Tibial nerve (tissue), 4 donors: ENCODE data around the gene MAPKAP1. TPM values are rescaled to one million over a fixed set of nuclear protein-coding genes. Genes with fewer than 3 reads are reported as not detected.

Experiments used
- DNase-seq, 2 donors: peaks; one replicate each; pipeline ENCODE4 v3.0.0-alpha.2; 2019; ENCODE audit warnings: low spot score in 2 of 2
- H3K27ac ChIP-seq, 4 donors: fragments of 200-600 bp; sonication (generic) in 3 of 4; one replicate each; pipeline ENCODE4 v1.5.1; 2017 to 2019; ENCODE audit warnings: mild to moderate bottlenecking in 1 of 4
- H3K27me3 ChIP-seq, 2 donors: fragments of 200-600 bp; sonication (generic) in 1 of 2; one replicate each; pipeline versions ENCODE4 v1.5.1 to v1.6.0; 2017 to 2019
- H3K36me3 ChIP-seq, 3 donors: fragments of 200-600 bp; sonication (generic); one replicate each; pipeline ENCODE4 v1.5.1; 2018 to 2019
- H3K4me1 ChIP-seq, 4 donors: fragments of 200-600 bp; sonication (generic) in 3 of 4; one replicate each; pipeline ENCODE4 v1.5.1; 2017 to 2019
- H3K4me3 ChIP-seq, 4 donors: fragments of 200-600 bp; sonication (generic) in 3 of 4; one replicate each; pipeline ENCODE4 v1.5.1; 2017 to 2019; ENCODE audit warnings: mild to moderate bottlenecking in 1 of 4, moderate library complexity in 1 of 4
- H3K9me3 ChIP-seq, 4 donors: fragments of 200-600 bp; sonication (generic) in 3 of 4; one replicate each; pipeline ENCODE4 v1.5.1; 2017 to 2019
- EP300 ChIP-seq, 2 donors: sonication (generic); formaldehyde crosslinking; IDR thresholded peaks; one replicate each; pipeline ENCODE4 v1.6.1; 2017; ENCODE audit warnings: antibody characterized with exemption in 2 of 2, mild to moderate bottlenecking in 1 of 2
- POLR2A ChIP-seq, 2 donors: fragments of 450-650 bp; IDR thresholded peaks; one replicate each; pipeline ENCODE4 v1.6.1; 2017; ENCODE audit warnings: antibody characterized with exemption in 2 of 2, mild to moderate bottlenecking in 2 of 2, moderate library complexity in 2 of 2
- WGBS, 2 donors: methylation state at CpG; one replicate each; pipeline ENCODE4 v1.1.5; 2018; 5-methylcytosine and 5-hydroxymethylcytosine counted together
- total RNA-seq, 4 donors: library from RNA; depleted of rRNA; stranded (reverse); fragments of >200 nt; gene quantifications; one replicate each; pipeline ENCODE4 v1.1.0, GENCODE V29; 2016
- TF ChIP-seq, protein P1 (sequence below), 5 experiments: fragments of 200-600 bp in 3 of 5; fragments of 450-650 bp in 2 of 5; sonication (generic) in 3 of 5; IDR thresholded peaks; one replicate each; pipeline ENCODE4 v1.5.1; 2016 to 2019; ENCODE audit warnings: antibody characterized with exemption in 5 of 5, mild to moderate bottlenecking in 3 of 5, moderate library complexity in 2 of 5

The MAPKAP1 gene
- total RNA-seq, 4 donors from 2014 or later, result 61.4 to 111 (median 92.7) TPM

DNA sequence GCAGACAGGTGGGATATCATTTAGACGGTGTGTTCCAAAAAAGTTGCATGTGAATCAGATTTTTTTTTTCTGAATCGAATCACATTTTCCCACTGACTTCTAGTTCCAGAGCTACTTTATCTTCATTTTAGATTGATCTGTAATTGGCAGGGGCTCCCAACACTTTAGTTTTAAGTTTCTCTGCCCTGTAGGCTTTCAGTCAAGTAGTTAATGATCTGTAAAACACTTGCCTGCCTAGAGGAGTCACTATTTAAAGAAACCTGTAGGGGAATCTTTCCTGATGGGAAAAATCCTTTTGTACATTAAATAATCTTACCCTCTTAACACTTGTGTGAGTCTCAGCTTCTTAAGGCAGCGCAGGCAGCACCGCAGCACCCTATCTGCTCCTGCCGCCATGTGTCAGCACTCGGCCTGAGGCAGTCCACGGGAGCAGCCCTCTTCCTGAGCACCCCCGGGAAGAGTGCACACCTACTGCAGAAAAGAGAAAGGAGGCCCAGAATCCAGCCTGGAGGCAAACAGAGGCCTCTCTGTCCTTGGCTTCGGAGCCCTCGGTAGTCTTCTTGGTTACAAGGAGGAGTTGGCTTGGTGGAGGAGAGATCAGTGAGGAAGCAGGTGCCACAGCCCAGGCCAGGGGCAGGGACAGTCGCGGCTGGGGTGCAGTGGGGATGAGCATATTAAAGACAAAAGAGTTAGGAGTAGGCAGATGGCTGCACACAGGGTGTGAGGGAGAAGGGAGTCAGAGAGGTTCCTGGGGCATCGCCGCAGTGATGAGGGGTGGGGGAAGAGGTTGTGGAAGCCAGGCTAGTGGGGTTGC lies 236.0 kb downstream of the MAPKAP1 start:
- H3K4me3 ChIP-seq, result no peak overlapping the region
- 75 to 86% methylated on average over 14 of the region's 14 CpGs for WGBS, 2 donors
- peaks cover 0 to 19% (median 0%) of the 10 kb centered on the region in 3 donors for H3K36me3 ChIP-seq
- no peaks in the 10 kb centered on the region for H3K9me3 ChIP-seq
- no peaks in the 10 kb centered on the region for H3K27me3 ChIP-seq
- H3K27ac ChIP-seq, result no peak overlapping the region
- no peak for DNase-seq
- no peak for TF ChIP-seq EP300 (IDR thresholded peaks at IDR 0.05)
- TF ChIP-seq, protein P1, sequence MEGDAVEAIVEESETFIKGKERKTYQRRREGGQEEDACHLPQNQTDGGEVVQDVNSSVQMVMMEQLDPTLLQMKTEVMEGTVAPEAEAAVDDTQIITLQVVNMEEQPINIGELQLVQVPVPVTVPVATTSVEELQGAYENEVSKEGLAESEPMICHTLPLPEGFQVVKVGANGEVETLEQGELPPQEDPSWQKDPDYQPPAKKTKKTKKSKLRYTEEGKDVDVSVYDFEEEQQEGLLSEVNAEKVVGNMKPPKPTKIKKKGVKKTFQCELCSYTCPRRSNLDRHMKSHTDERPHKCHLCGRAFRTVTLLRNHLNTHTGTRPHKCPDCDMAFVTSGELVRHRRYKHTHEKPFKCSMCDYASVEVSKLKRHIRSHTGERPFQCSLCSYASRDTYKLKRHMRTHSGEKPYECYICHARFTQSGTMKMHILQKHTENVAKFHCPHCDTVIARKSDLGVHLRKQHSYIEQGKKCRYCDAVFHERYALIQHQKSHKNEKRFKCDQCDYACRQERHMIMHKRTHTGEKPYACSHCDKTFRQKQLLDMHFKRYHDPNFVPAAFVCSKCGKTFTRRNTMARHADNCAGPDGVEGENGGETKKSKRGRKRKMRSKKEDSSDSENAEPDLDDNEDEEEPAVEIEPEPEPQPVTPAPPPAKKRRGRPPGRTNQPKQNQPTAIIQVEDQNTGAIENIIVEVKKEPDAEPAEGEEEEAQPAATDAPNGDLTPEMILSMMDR (IDR thresholded peaks at IDR 0.05), result no peak
- no peak for TF ChIP-seq POLR2A (IDR thresholded peaks at IDR 0.05)
- H3K4me1 ChIP-seq, result peaks cover 0 to 26% (median 7%) of the 10 kb centered on the region in 4 donors

DNA sequence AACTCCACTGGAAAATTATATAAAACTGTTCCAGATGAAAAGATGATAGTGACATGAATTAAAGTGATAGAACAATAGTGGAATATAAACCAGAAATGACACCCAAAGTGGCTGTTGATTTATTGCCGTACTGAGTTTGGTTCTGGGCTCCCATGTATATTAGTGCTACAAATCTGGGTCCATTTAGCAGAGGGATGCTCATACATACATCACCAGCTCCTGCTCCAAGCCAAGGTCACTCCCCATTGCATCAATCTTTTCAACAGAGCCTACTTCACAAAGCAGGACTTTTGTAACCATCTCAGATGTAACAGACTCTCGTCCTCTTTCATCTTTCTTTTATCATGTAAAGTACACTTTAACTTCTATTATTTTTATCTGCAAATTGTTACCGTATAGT lies 236.8 kb downstream of the MAPKAP1 start:
- no peak overlapping the region for H3K27ac ChIP-seq
- no peaks in the 10 kb centered on the region for H3K9me3 ChIP-seq
- H3K36me3 ChIP-seq, result peaks cover 0 to 15% (median 0%) of the 10 kb centered on the region in 3 donors
- peaks cover 0 to 26% (median 7%) of the 10 kb centered on the region in 4 donors for H3K4me1 ChIP-seq
- H3K4me3 ChIP-seq, result no peak overlapping the region
- no peak for DNase-seq
- TF ChIP-seq EP300 (IDR thresholded peaks at IDR 0.05), result no peak
- TF ChIP-seq, protein P1 (IDR thresholded peaks at IDR 0.05), result no peak
- no peak for TF ChIP-seq POLR2A (IDR thresholded peaks at IDR 0.05)
- H3K27me3 ChIP-seq, result no peaks in the 10 kb centered on the region
- 83 to 87% methylated on average over 3 of the region's 3 CpGs for WGBS, 2 donors

DNA sequence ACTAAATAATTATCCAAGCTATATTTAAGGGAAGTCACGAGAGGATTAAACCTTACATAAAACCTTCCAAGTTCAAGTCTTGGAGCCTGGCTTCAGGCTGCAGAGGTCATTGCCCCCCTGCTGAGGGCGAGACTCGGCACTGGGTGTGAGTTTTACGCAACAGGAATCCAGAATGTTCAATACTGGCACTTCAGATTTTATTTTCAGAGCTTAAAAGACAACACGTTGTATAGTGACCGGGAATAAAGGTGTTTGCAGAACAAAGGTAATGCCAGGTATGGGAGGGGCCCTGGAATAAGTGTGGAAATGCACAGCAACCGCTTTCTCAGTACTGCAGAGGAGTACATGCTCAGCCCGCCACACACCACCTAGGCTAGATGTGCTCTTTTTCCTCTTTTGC lies 238.4 kb downstream of the MAPKAP1 start:
- WGBS, 2 donors, result 94 to 96% methylated on average over 8 of the region's 8 CpGs

DNA sequence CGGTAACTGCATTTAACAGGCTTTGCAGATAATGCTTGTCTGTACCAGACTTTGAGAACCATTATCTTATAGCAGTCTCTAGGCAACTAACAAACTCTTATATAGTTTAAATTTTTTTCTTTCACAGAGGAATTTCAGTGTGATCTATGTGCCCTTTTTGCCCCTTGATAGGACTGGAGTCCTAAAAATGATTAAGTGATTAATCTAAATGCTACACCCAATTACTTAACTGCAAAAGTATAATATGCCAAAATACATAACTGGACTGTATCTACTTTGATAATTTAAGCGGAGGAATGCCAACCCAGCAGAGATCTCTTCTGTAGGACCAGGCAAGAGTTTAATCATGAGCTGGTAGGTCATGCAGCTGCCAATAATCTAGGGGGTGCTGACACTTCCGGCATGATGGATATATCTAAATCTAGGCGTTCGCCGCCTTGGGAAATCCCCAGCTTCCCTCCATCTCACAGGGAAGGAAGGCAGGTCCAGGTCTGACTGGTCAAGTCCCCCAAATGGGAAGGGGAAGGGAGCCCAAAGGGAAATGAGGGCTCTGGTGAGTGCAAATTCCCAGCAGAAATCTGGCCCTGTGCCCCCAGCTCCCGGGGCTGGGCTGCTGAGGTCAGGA lies 239.8 kb downstream of the MAPKAP1 start:
- Histone ChIP-seq H3K27me3 (no peaks in the 10 kb centered on the region), H3K4me1 (peaks cover 0 to 7% (median 0%) of the 10 kb centered on the region in 4 donors), H3K27ac (no peak overlapping the region), H3K4me3 (no peak overlapping the region), H3K9me3 (no peaks in the 10 kb centered on the region), H3K36me3 (peaks cover 0 to 15% (median 0%) of the 10 kb centered on the region in 3 donors)
- TF ChIP-seq EP300 (IDR thresholded peaks at IDR 0.05) (no peak), POLR2A (IDR thresholded peaks at IDR 0.05) (no peak)
- TF ChIP-seq, protein P1 (IDR thresholded peaks at IDR 0.05), result no peak
- 76 to 77% methylated on average over 7 of the region's 7 CpGs for WGBS, 2 donors
- DNase-seq, result no peak

More for the DNA sequence above, 238.4 kb downstream of the MAPKAP1 start:
- Histone ChIP-seq H3K9me3 (no peaks in the 10 kb centered on the region), H3K36me3 (peaks cover 0 to 15% (median 0%) of the 10 kb centered on the region in 3 donors), H3K4me3 (no peak overlapping the region), H3K27ac (no peak overlapping the region), H3K27me3 (no peaks in the 10 kb centered on the region), H3K4me1 (peaks cover 0 to 15% (median 4%) of the 10 kb centered on the region in 4 donors)
- DNase-seq, result no peak
- TF ChIP-seq EP300 (IDR thresholded peaks at IDR 0.05), result no peak
- TF ChIP-seq, protein P1 (IDR thresholded peaks at IDR 0.05), result no peak
- no peak for TF ChIP-seq POLR2A (IDR thresholded peaks at IDR 0.05)

DNA sequence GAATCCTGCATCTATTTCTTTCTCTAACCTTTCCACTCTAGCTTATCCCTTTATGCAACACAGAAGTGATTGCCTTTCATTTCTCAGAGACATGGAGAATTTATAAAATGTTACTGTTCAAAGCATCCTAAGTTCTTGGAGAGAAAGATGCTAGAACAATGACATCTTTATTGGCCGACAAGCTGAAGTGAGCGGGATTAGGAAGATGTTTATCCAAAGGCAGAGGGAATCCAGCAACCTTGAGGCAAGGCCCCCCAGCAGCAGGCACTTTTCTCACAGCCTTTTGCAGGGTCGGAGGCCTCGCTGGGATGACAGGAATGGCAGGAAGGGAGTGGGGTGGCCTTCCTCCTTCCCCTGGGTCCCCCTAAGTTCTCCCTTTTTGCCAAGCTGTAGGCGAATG lies 240.6 kb downstream of the MAPKAP1 start:
- H3K27ac ChIP-seq, result peak overlapping the region in 2 of 4 donors; percentile 34 to 52
- H3K27me3 ChIP-seq, result no peaks in the 10 kb centered on the region
- H3K9me3 ChIP-seq, result no peaks in the 10 kb centered on the region
- H3K36me3 ChIP-seq, result peaks cover 0 to 12% (median 0%) of the 10 kb centered on the region in 3 donors
- TF ChIP-seq POLR2A (IDR thresholded peaks at IDR 0.05), result no peak
- TF ChIP-seq, protein P1 (IDR thresholded peaks at IDR 0.05), result no peak
- no peak overlapping the region for H3K4me3 ChIP-seq
- DNase-seq, result no peak
- WGBS, 2 donors, result 63 to 64% methylated on average over 5 of the region's 5 CpGs
- H3K4me1 ChIP-seq, result peaks cover 0 to 14% (median 1%) of the 10 kb centered on the region in 4 donors
